Measurements from ENCODE around the gene RAX. TPM values are rescaled to one million over a fixed set of nuclear protein-coding genes. Genes with fewer than 3 reads are reported as not detected.
A peak's percentile ranks its signal among the peaks of the same experiment; 100 is the strongest.

The RAX gene
- total and polyA plus RNA-seq, 2 experiments from 2014 or later: 0.06 to 0.21 TPM

- no peaks in the 10 kb centered on the region for H3K36me3 ChIP-seq
- no peak overlapping the region for H3K27ac ChIP-seq
- no peaks in the 10 kb centered on the region for H3K4me1 ChIP-seq (ENCODE audit: low read depth)
- DNase-seq (ENCODE audit: low read depth in 1 of 2, low spot score in 1 of 2): no peak
- no peak overlapping the region for H3K4me3 ChIP-seq
- H3K27me3 ChIP-seq: peaks cover 100% of the 10 kb centered on the region
- H3K9me3 ChIP-seq (ENCODE audit: low read depth): no peaks in the 10 kb centered on the region
- TF ChIP-seq CTCF (IDR thresholded peaks at IDR 0.05; ENCODE audit: low read depth, low read length): no peak
Observed at GRCh38 chr18:59274533-59274928, 1.3 kb upstream of the RAX start.

GRCh38 chr18:59273759-59274532, 692 bp upstream of the RAX start:
- peak overlapping the region; percentile 6 for H3K4me3 ChIP-seq
- peak in 1 of 2 donors; percentile 36 for DNase-seq (ENCODE audit: low read depth in 1 of 2, low spot score in 1 of 2)
- H3K4me1 ChIP-seq (ENCODE audit: low read depth): no peaks in the 10 kb centered on the region

DNA sequence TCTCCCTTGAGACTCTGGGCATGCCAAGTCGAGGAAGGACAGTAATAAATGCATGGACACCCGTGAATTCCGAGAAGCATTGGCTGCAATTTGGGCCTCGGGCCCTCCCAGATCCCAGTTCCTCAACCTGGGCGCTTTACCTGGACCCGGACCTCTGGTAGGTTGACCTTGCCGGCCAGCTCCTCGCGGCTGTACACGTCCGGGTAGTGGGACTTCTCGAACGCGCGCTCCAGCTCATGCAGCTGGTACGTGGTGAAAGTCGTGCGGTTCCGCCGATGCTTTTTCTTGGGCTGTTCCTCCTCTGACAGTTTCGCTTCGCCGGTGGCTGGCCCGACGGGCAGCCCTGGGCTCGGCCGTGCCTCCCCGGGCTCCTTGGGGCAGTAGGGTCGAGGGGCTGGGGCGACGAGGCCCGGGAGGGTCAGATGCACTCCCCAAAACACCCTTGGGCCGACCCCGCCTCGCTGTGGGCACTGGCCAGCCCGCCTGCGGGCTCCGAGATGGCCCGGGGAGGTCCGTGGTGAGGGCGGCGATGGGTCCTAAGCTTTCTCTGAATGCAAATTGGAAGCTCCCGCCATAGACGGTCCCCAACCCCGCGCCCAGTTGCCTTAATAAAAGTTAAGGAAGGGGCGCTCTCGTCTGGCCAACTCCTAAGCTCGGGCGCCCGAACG, 899 bp downstream of the RAX start:
- no peak for DNase-seq (ENCODE audit: low read depth in 1 of 2, low spot score in 1 of 2)
- Histone ChIP-seq H3K27ac (no peak overlapping the region), H3K36me3 (no peaks in the 10 kb centered on the region), H3K4me1 (ENCODE audit: low read depth) (no peaks in the 10 kb centered on the region), H3K9me3 (ENCODE audit: low read depth) (no peaks in the 10 kb centered on the region), H3K4me3 (peak overlapping the region; percentile 6), H3K27me3 (peaks cover 100% of the 10 kb centered on the region)
- no peak for TF ChIP-seq CTCF (IDR thresholded peaks at IDR 0.05; ENCODE audit: low read depth, low read length)

More at GRCh38 chr18:59273759-59274532, 692 bp upstream of the RAX start:
- no peak for TF ChIP-seq CTCF (IDR thresholded peaks at IDR 0.05; ENCODE audit: low read depth, low read length)
- H3K27me3 ChIP-seq: peaks cover 100% of the 10 kb centered on the region
- no peaks in the 10 kb centered on the region for H3K9me3 ChIP-seq (ENCODE audit: low read depth)
- H3K36me3 ChIP-seq: no peaks in the 10 kb centered on the region
- no peak overlapping the region for H3K27ac ChIP-seq

DNA sequence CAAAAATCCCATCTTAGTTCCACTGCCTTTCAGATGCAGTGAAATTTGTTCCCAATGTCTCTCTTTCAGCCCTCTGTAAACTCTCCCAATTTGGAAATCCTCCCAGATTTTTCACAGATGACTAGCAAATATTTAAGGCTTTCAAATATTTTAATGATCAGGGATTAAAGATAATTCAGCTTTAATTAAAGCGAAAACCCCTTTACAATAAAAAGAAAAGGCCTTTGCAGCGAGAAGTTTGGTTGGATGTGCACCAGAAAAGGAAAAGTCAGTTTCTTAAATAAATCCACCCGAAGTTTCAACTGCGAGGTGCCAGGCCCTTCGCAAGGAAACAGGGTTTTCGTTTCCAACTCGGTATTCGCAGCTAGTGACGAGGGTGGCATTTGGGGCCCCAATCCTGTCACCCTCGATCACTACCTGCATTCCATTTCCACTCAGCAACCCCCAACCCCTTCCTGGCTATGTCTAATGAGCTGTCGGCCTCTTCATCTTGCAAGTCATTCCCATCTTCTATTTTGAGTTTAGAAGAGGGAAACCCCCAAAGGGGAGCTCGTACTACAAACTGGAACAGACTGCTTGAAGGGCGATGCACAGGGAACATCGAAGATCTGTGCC, 1.5 kb downstream of the RAX start:
- Histone ChIP-seq H3K27ac (no peak overlapping the region), H3K36me3 (no peaks in the 10 kb centered on the region), H3K4me3 (no peak overlapping the region), H3K9me3 (ENCODE audit: low read depth) (no peaks in the 10 kb centered on the region), H3K27me3 (peaks cover 100% of the 10 kb centered on the region), H3K4me1 (ENCODE audit: low read depth) (no peaks in the 10 kb centered on the region)
- DNase-seq (ENCODE audit: low read depth in 1 of 2, low spot score in 1 of 2): no peak
- TF ChIP-seq CTCF (IDR thresholded peaks at IDR 0.05; ENCODE audit: low read depth, low read length): no peak

- no peaks in the 10 kb centered on the region for H3K4me1 ChIP-seq (ENCODE audit: low read depth)
- H3K27ac ChIP-seq: no peak overlapping the region
- H3K9me3 ChIP-seq (ENCODE audit: low read depth): no peaks in the 10 kb centered on the region
- TF ChIP-seq CTCF (IDR thresholded peaks at IDR 0.05; ENCODE audit: low read depth, low read length): no peak
- no peaks in the 10 kb centered on the region for H3K36me3 ChIP-seq
- peaks cover 100% of the 10 kb centered on the region for H3K27me3 ChIP-seq
- H3K4me3 ChIP-seq: no peak overlapping the region
- no peak for DNase-seq (ENCODE audit: low read depth in 1 of 2, low spot score in 1 of 2)
Observed at GRCh38 chr18:59270689-59271257, 2.5 kb downstream of the RAX start.

Measured in cardiac muscle cell (in vitro differentiated cells and primary cell).